ENCODE data around the gene SORBS2.

SORBS2 gene

GRCh38 chr4:185800266-185800945 is 11.6 kb downstream of the SORBS2 start:
- no peak for DNase-seq

- no peak for DNase-seq
Measured at GRCh38 chr4:185799442-185799841, 12.6 kb downstream of the SORBS2 start.

- no peak for DNase-seq
Measured at GRCh38 chr4:185797596-185798338, 14.2 kb downstream of the SORBS2 start.

- no peak for DNase-seq
Measured at GRCh38 chr4:185797018-185797417, 15.0 kb downstream of the SORBS2 start.

- peak; percentile 56 for DNase-seq
Measured at GRCh38 chr4:185796176-185796575, 15.8 kb downstream of the SORBS2 start.

- peak; percentile 56 for DNase-seq
Measured at GRCh38 chr4:185794637-185795036, 17.4 kb downstream of the SORBS2 start.

- DNase-seq = no peak
Measured at GRCh38 chr4:185793716-185794115, 18.3 kb downstream of the SORBS2 start.

GRCh38 chr4:185793116-185793485 is 18.9 kb downstream of the SORBS2 start:
- DNase-seq = no peak

GRCh38 chr4:185792384-185793115 is 19.4 kb downstream of the SORBS2 start:
- DNase-seq = peak; percentile 96

GRCh38 chr4:185787926-185788679 is 23.9 kb downstream of the SORBS2 start:
- no peak for DNase-seq

- no peak for DNase-seq
Measured at GRCh38 chr4:185786422-185786821, 25.6 kb downstream of the SORBS2 start.

GRCh38 chr4:185783574-185783973 is 28.4 kb downstream of the SORBS2 start:
- no peak for DNase-seq

GRCh38 chr4:185782523-185782922 is 29.5 kb downstream of the SORBS2 start:
- DNase-seq = peak; percentile 42

GRCh38 chr4:185781555-185782215 is 30.3 kb downstream of the SORBS2 start:
- DNase-seq = no peak

GRCh38 chr4:185780472-185780871 is 31.5 kb downstream of the SORBS2 start:
- DNase-seq = no peak

- peak; percentile 16 for DNase-seq
Measured at GRCh38 chr4:185779517-185779916, 32.5 kb downstream of the SORBS2 start.

GRCh38 chr4:185778307-185778706 is 33.7 kb downstream of the SORBS2 start:
- DNase-seq = no peak

GRCh38 chr4:185775792-185776555 is 36.0 kb downstream of the SORBS2 start:
- peak; percentile 30 for DNase-seq

GRCh38 chr4:185774845-185775680 is 36.9 kb downstream of the SORBS2 start:
- DNase-seq = peak; percentile 81

GRCh38 chr4:185774131-185774653 is 37.8 kb downstream of the SORBS2 start:
- no peak for DNase-seq
